ENCODE data around the gene NKAIN2. TPM values are rescaled to one million over a fixed set of nuclear protein-coding genes. Genes with fewer than 3 reads are reported as not detected.

Gene NKAIN2
- polyA plus RNA-seq, 1 of the 3 experiments (the other 2 are of a cell fraction) = not detected

DNA sequence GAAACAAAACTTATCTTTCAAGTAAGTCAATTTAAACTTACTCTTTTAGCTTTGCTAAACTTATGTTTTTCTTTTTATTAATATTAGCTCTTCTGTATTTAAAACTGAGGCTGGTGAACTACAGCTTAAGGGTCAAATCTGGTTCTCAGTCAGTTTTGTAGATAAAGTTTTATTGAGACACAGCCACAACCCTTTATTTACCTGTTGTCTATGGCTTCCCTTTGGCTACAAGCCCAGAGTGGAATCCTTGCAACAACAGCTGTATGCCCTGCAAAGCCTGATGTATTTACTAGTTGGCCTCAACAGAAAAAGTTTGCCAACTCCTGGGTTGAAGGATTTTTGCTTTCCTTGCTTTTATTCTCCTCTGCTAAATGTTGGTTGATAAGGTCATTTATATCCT lies 667.1 kb downstream of the NKAIN2 start:
- POLR2A ChIA-PET = no interaction called here
- H3K9me2 ChIP-seq = no peaks in the 10 kb centered on the region
- H3K4me1 ChIP-seq (ENCODE audit: control insufficient read depth in 1 of 2, insufficient read depth in 2 of 2, low read depth in 1 of 2, low read length in 1 of 2) = no peaks in the 10 kb centered on the region

GRCh38 chr6:124475176-124475575 lies 671.5 kb downstream of the NKAIN2 start:
- Histone ChIP-seq H3K36me3 (replicated peaks in 1 of 2; ENCODE audit: control insufficient read depth in 1 of 2, insufficient read depth in 2 of 2, low read length in 1 of 2) (no peaks in the 10 kb centered on the region), H2AFZ (ENCODE audit: low read depth) (no peak overlapping the region), H4K20me1 (ENCODE audit: insufficient read depth) (no peaks in the 10 kb centered on the region), H3K9me3 (no peaks in the 10 kb centered on the region), H3K9ac (no peak overlapping the region), H3K4me1 (ENCODE audit: control insufficient read depth in 1 of 2, insufficient read depth in 2 of 2, low read depth in 1 of 2, low read length in 1 of 2) (no peaks in the 10 kb centered on the region), H3K4me3 (ENCODE audit: low read depth in 2 of 2, low read length in 1 of 2) (no peak overlapping the region), H3K9me2 (no peaks in the 10 kb centered on the region), H3K27ac (ENCODE audit: low read depth in 2 of 2, low read length in 1 of 2) (no peak overlapping the region), H3F3A (replicated peaks; ENCODE audit: insufficient read depth) (no peaks in the 10 kb centered on the region), H3K79me2 (ENCODE audit: insufficient read depth) (no peaks in the 10 kb centered on the region), H3K4me2 (no peak overlapping the region), H3K27me3 (ENCODE audit: insufficient read depth) (no peaks in the 10 kb centered on the region)
- ChIA-PET CTCF (no interaction called here), POLR2A (no interaction called here)
- 0% methylated on average over 1 of the region's 1 CpG for WGBS (ENCODE audit: low lambda C conversion rate)
- no peak for DNase-seq
- TF ChIP-seq SMC3 (IDR thresholded peaks at IDR 0.05; ENCODE audit: low read depth, low read length) (no peak), TCF12 (IDR thresholded peaks at IDR 0.05) (no peak), EP300 (IDR thresholded peaks at IDR 0.05; ENCODE audit: borderline replicate concordance in 1 of 2, low read depth in 1 of 2, low read length in 1 of 2) (no peak), RAD21 (IDR thresholded peaks at IDR 0.05; ENCODE audit: low read length) (no peak), JUND (IDR thresholded peaks at IDR 0.05) (no peak), YY1 (IDR thresholded peaks at IDR 0.05; ENCODE audit: low read depth) (no peak), FOXJ3 (CRISPR knock-in tag; IDR thresholded peaks at IDR 0.05) (no peak), CHD2 (IDR thresholded peaks at IDR 0.05; ENCODE audit: low read length, partially characterized antibody) (no peak), POLR2AphosphoS5 (IDR thresholded peaks at IDR 0.05; ENCODE audit: low read depth, low read length) (no peak)

More for the DNA sequence above, 667.1 kb downstream of the NKAIN2 start:
- H4K20me1 ChIP-seq (ENCODE audit: insufficient read depth) = no peaks in the 10 kb centered on the region
- H2AFZ ChIP-seq (ENCODE audit: low read depth) = no peak overlapping the region
- DNase-seq = no peak
- CTCF ChIA-PET = interaction anchor here (0.6 kb wide), 1 partner anchor 31 kb away, joined by 3 read pairs; no protein-coding TSS in a partner anchor
- H3K4me2 ChIP-seq = no peak overlapping the region
- no peaks in the 10 kb centered on the region for H3K27me3 ChIP-seq (ENCODE audit: insufficient read depth)
- H3K36me3 ChIP-seq (replicated peaks in 1 of 2; ENCODE audit: control insufficient read depth in 1 of 2, insufficient read depth in 2 of 2, low read length in 1 of 2) = no peaks in the 10 kb centered on the region
- TF ChIP-seq JUND (IDR thresholded peaks at IDR 0.05) = no peak
- TF ChIP-seq GATA2 (CRISPR knock-in tag; IDR thresholded peaks at IDR 0.05) = no peak
- TF ChIP-seq YY1 (IDR thresholded peaks at IDR 0.05; ENCODE audit: low read depth) = no peak
- TF ChIP-seq RCOR1 (IDR thresholded peaks at IDR 0.05; ENCODE audit: low read length) = no peak
- TF ChIP-seq MXI1 (IDR thresholded peaks at IDR 0.05; ENCODE audit: low read depth, low read length) = no peak
- no peak for TF ChIP-seq RAD21 (IDR thresholded peaks at IDR 0.05; ENCODE audit: low read length)
- no peak for TF ChIP-seq FOXJ3 (CRISPR knock-in tag; IDR thresholded peaks at IDR 0.05)
- no peak for TF ChIP-seq ELF1 (IDR thresholded peaks at IDR 0.05)
- no peak for TF ChIP-seq MAX (IDR thresholded peaks at IDR 0.05; ENCODE audit: low read depth)
- no peak for TF ChIP-seq CHD2 (IDR thresholded peaks at IDR 0.05; ENCODE audit: low read length, partially characterized antibody)
- TF ChIP-seq TEAD4 (IDR thresholded peaks at IDR 0.05; ENCODE audit: borderline replicate concordance, insufficient read depth) = no peak
- no peaks in the 10 kb centered on the region for H3F3A ChIP-seq (replicated peaks; ENCODE audit: insufficient read depth)
- no peak overlapping the region for H3K27ac ChIP-seq (ENCODE audit: low read depth in 2 of 2, low read length in 1 of 2)
- H3K9me3 ChIP-seq = no peaks in the 10 kb centered on the region
- no peaks in the 10 kb centered on the region for H3K79me2 ChIP-seq (ENCODE audit: insufficient read depth)
- no peak overlapping the region for H3K9ac ChIP-seq
- no peak overlapping the region for H3K4me3 ChIP-seq (ENCODE audit: low read depth in 2 of 2, low read length in 1 of 2)

DNA sequence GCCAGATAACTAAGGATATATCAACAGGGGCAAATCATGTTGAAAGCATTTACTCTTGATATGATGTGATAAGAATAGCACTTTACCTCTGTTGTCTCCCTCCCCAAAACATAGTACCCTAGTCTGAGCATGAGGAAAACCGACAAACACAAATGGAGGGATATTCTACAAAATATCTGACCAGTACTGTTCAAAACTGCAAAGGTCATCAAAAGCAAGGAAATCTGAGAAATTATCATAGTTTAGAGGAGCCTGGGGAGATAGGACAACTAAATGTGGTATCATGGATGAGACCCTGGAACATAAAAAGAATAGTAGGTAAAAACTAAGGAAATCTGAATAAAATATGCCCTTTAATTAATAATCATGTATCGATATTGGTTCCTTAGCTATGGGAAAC lies 675.2 kb downstream of the NKAIN2 start:
- Histone ChIP-seq H3K4me2 (no peak overlapping the region), H3K4me3 (ENCODE audit: low read depth in 2 of 2, low read length in 1 of 2) (no peak overlapping the region), H3K27ac (ENCODE audit: low read depth in 2 of 2, low read length in 1 of 2) (no peak overlapping the region), H3F3A (replicated peaks; ENCODE audit: insufficient read depth) (no peaks in the 10 kb centered on the region), H3K9ac (no peak overlapping the region), H3K36me3 (replicated peaks in 1 of 2; ENCODE audit: control insufficient read depth in 1 of 2, insufficient read depth in 2 of 2, low read length in 1 of 2) (no peaks in the 10 kb centered on the region), H3K9me2 (no peaks in the 10 kb centered on the region), H2AFZ (ENCODE audit: low read depth) (no peak overlapping the region), H3K9me3 (no peaks in the 10 kb centered on the region), H4K20me1 (ENCODE audit: insufficient read depth) (no peaks in the 10 kb centered on the region), H3K4me1 (ENCODE audit: control insufficient read depth in 1 of 2, insufficient read depth in 2 of 2, low read depth in 1 of 2, low read length in 1 of 2) (no peaks in the 10 kb centered on the region), H3K27me3 (ENCODE audit: insufficient read depth) (no peaks in the 10 kb centered on the region), H3K79me2 (ENCODE audit: insufficient read depth) (no peaks in the 10 kb centered on the region)
- POLR2A ChIA-PET = no interaction called here
- no peak for TF ChIP-seq NFIC (IDR thresholded peaks at IDR 0.05; ENCODE audit: borderline replicate concordance)
- TF ChIP-seq MAX (IDR thresholded peaks at IDR 0.05; ENCODE audit: low read depth) = no peak
- no peak for TF ChIP-seq RAD21 (IDR thresholded peaks at IDR 0.05; ENCODE audit: low read length)
- 4% methylated on average over 2 of the region's 2 CpGs for WGBS (ENCODE audit: low lambda C conversion rate)
- CTCF ChIA-PET = no interaction called here
- DNase-seq = no peak

All from SK-N-SH (cell line).